ENCODE results near the gene MCRIP1. TPM values are rescaled to one million over a fixed set of nuclear protein-coding genes. Genes with fewer than 3 reads are reported as not detected.

Gene MCRIP1
- total RNA-seq, 2 donors from 2014 or later: 164 to 183 TPM

GRCh38 chr17:81817758-81818147 lies 15.3 kb downstream of the MCRIP1 start:
- H3K4me1 ChIP-seq (ENCODE audit: control insufficient read depth, insufficient read depth, low read length): no peaks in the 10 kb centered on the region
- H3K27ac Mint-ChIP-seq: no peak overlapping the region
- no peaks in the 10 kb centered on the region for H3K4me1 Mint-ChIP-seq
- no peaks in the 10 kb centered on the region for H3K36me3 ChIP-seq (ENCODE audit: control insufficient read depth, insufficient read depth, low read length)
- no peak for DNase-seq
- no peaks in the 10 kb centered on the region for H3K27me3 ChIP-seq (ENCODE audit: control insufficient read depth, insufficient read depth, low read length, poor library complexity, severe bottlenecking)
- WGBS, 2 experiments (ENCODE audit: insufficient coverage in 1 of 2, insufficient read length in 1 of 2): 59 to 79% methylated on average over 5 to 7 of the region's 7 CpGs
- H3K27me3 Mint-ChIP-seq (ENCODE audit: insufficient read depth): peaks cover 7% of the 10 kb centered on the region
- no peaks in the 10 kb centered on the region for H3K9me3 Mint-ChIP-seq
- H3K4me3 ChIP-seq (ENCODE audit: low read length): no peak overlapping the region
- TF ChIP-seq CTCF (conservative IDR thresholded peaks at IDR 0.05): no peak
- no peak overlapping the region for H3K9ac ChIP-seq (ENCODE audit: extremely low read depth, low read length, poor library complexity, severe bottlenecking)
- H3K36me3 Mint-ChIP-seq (ENCODE audit: low read depth): peaks cover 2% of the 10 kb centered on the region
- no peaks in the 10 kb centered on the region for H3K9me3 ChIP-seq (ENCODE audit: control insufficient read depth, low read length)
- no peak overlapping the region for H3K27ac ChIP-seq (ENCODE audit: low read depth, low read length)
- H3K4me3 Mint-ChIP-seq: no peak overlapping the region

- Mint-ChIP-seq H3K36me3 (ENCODE audit: low read depth) (no peaks in the 10 kb centered on the region), H3K4me1 (no peaks in the 10 kb centered on the region), H3K9me3 (no peaks in the 10 kb centered on the region), H3K27me3 (ENCODE audit: insufficient read depth) (peaks cover 7% of the 10 kb centered on the region), H3K27ac (no peak overlapping the region), H3K4me3 (no peak overlapping the region)
- Histone ChIP-seq H3K27me3 (ENCODE audit: control insufficient read depth, insufficient read depth, low read length, poor library complexity, severe bottlenecking) (no peaks in the 10 kb centered on the region), H3K4me3 (ENCODE audit: low read length) (no peak overlapping the region), H3K36me3 (ENCODE audit: control insufficient read depth, insufficient read depth, low read length) (no peaks in the 10 kb centered on the region), H3K27ac (ENCODE audit: low read depth, low read length) (no peak overlapping the region), H3K9ac (ENCODE audit: extremely low read depth, low read length, poor library complexity, severe bottlenecking) (no peak overlapping the region), H3K9me3 (ENCODE audit: control insufficient read depth, low read length) (no peaks in the 10 kb centered on the region), H3K4me1 (ENCODE audit: control insufficient read depth, insufficient read depth, low read length) (no peaks in the 10 kb centered on the region)
- DNase-seq: no peak
- TF ChIP-seq CTCF (conservative IDR thresholded peaks at IDR 0.05): no peak
- WGBS, 2 experiments (ENCODE audit: insufficient coverage in 1 of 2, insufficient read length in 1 of 2): 86% methylated on average over 1 of the region's 2 CpGs; no CpG with 5 or more reads in 1 of the 2 experiments
These were observed 17.5 kb downstream of the MCRIP1 start for GRCh38 chr17:81815646-81815986.

- H3K9me3 Mint-ChIP-seq: no peaks in the 10 kb centered on the region
- TF ChIP-seq CTCF (conservative IDR thresholded peaks at IDR 0.05): no peak
- H3K27me3 Mint-ChIP-seq (ENCODE audit: insufficient read depth): peaks cover 7% of the 10 kb centered on the region
- no peak for DNase-seq
- H3K4me1 Mint-ChIP-seq: no peaks in the 10 kb centered on the region
- no peaks in the 10 kb centered on the region for H3K4me1 ChIP-seq (ENCODE audit: control insufficient read depth, insufficient read depth, low read length)
- H3K4me3 Mint-ChIP-seq: no peak overlapping the region
- no peak overlapping the region for H3K27ac ChIP-seq (ENCODE audit: low read depth, low read length)
- H3K27me3 ChIP-seq (ENCODE audit: control insufficient read depth, insufficient read depth, low read length, poor library complexity, severe bottlenecking): no peaks in the 10 kb centered on the region
- H3K36me3 ChIP-seq (ENCODE audit: control insufficient read depth, insufficient read depth, low read length): no peaks in the 10 kb centered on the region
- H3K9me3 ChIP-seq (ENCODE audit: control insufficient read depth, low read length): no peaks in the 10 kb centered on the region
- 87 to 95% methylated on average over 15 to 22 of the region's 24 CpGs for WGBS, 2 experiments (ENCODE audit: insufficient coverage in 1 of 2, insufficient read length in 1 of 2)
- H3K27ac Mint-ChIP-seq: no peak overlapping the region
- H3K36me3 Mint-ChIP-seq (ENCODE audit: low read depth): no peaks in the 10 kb centered on the region
- H3K9ac ChIP-seq (ENCODE audit: extremely low read depth, low read length, poor library complexity, severe bottlenecking): no peak overlapping the region
- H3K4me3 ChIP-seq (ENCODE audit: low read length): no peak overlapping the region
These were observed 18.1 kb downstream of the MCRIP1 start for GRCh38 chr17:81814748-81815645.

All from endodermal cell (in vitro differentiated cells).